Measurements from ENCODE around the gene SPPL2B. TPM values are rescaled to one million over a fixed set of nuclear protein-coding genes. Genes with fewer than 3 reads are reported as not detected.

SPPL2B gene
- total and polyA plus RNA-seq, 7 donors = 11.4 to 38.0 (median 22.1) TPM

DNA sequence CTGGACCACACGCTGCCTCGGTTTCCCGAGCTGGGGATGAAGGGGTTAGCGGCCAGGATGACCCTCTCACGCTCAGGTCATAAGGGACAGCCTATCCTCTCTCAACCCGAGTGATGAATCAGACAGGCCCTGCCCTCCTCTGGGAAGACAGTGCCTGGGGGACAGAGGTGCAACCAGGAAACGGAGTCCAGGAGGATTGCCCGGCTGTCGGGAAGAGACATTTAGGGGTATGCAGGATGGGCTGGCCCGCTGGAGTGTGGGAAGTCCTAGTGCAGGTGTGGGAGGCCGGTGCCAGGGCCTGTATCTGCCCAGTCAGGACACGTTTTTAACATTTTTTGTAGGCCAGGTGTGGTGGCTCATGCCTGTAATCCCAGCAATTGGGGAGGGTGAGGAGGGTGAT is 8.4 kb upstream of the SPPL2B start:
- no peaks in the 10 kb centered on the region for H3K27me3 ChIP-seq (ENCODE audit: insufficient read depth in 3 of 3, low read length in 2 of 3)
- ATAC-seq = no peak
- H3K9me3 ChIP-seq = peaks cover 1% of the 10 kb centered on the region
- DNase-seq = no peak
- H3K27ac ChIP-seq = no peak overlapping the region
- TF ChIP-seq, protein P1, sequence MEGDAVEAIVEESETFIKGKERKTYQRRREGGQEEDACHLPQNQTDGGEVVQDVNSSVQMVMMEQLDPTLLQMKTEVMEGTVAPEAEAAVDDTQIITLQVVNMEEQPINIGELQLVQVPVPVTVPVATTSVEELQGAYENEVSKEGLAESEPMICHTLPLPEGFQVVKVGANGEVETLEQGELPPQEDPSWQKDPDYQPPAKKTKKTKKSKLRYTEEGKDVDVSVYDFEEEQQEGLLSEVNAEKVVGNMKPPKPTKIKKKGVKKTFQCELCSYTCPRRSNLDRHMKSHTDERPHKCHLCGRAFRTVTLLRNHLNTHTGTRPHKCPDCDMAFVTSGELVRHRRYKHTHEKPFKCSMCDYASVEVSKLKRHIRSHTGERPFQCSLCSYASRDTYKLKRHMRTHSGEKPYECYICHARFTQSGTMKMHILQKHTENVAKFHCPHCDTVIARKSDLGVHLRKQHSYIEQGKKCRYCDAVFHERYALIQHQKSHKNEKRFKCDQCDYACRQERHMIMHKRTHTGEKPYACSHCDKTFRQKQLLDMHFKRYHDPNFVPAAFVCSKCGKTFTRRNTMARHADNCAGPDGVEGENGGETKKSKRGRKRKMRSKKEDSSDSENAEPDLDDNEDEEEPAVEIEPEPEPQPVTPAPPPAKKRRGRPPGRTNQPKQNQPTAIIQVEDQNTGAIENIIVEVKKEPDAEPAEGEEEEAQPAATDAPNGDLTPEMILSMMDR (IDR thresholded peaks at IDR 0.05) = no peak
- H3K36me3 ChIP-seq (ENCODE audit: insufficient read depth in 1 of 2, low read depth in 1 of 2) = peaks cover 0 to 33% of the 10 kb centered on the region in 2 donors
- intact Hi-C loops (cut with DNase I) = no loop called here
- 71 to 74% (median 73%) methylated on average over 12 of the region's 12 CpGs for WGBS, 3 donors
- no peaks in the 10 kb centered on the region for H3K4me1 ChIP-seq
- H3K4me3 ChIP-seq = no peak overlapping the region

DNA sequence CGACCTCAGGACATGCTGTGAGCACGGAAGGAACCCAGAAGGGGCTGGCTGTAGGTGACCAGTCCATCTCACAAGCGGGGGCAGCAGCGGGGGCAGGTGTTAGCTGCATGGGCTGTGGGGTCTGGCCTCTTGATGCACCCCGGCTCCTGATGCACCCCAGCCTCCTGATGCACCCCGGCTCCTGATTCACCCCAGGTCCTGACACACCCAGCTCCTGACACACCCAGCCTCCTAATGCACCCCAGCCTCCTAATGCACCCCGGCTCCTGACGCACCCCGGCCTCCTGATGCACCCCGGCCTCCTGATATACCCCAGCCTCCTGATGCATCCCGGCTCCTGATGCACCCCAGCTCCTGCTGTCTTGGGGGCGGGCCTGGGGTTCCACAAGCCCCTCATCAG is 7.5 kb upstream of the SPPL2B start:
- H3K27me3 ChIP-seq (ENCODE audit: insufficient read depth in 3 of 3, low read length in 2 of 3) = no peaks in the 10 kb centered on the region
- no peak overlapping the region for H3K4me3 ChIP-seq
- H3K4me1 ChIP-seq = no peaks in the 10 kb centered on the region
- intact Hi-C loops (cut with DNase I) = no loop called here
- no peak for DNase-seq
- TF ChIP-seq, protein P1 (IDR thresholded peaks at IDR 0.05) = no peak
- no peak for ATAC-seq
- H3K27ac ChIP-seq = no peak overlapping the region
- no peaks in the 10 kb centered on the region for H3K9me3 ChIP-seq
- peaks cover 0 to 39% of the 10 kb centered on the region in 2 donors for H3K36me3 ChIP-seq (ENCODE audit: insufficient read depth in 1 of 2, low read depth in 1 of 2)
- 86 to 91% (median 87%) methylated on average over 12 of the region's 12 CpGs for WGBS, 3 donors

DNA sequence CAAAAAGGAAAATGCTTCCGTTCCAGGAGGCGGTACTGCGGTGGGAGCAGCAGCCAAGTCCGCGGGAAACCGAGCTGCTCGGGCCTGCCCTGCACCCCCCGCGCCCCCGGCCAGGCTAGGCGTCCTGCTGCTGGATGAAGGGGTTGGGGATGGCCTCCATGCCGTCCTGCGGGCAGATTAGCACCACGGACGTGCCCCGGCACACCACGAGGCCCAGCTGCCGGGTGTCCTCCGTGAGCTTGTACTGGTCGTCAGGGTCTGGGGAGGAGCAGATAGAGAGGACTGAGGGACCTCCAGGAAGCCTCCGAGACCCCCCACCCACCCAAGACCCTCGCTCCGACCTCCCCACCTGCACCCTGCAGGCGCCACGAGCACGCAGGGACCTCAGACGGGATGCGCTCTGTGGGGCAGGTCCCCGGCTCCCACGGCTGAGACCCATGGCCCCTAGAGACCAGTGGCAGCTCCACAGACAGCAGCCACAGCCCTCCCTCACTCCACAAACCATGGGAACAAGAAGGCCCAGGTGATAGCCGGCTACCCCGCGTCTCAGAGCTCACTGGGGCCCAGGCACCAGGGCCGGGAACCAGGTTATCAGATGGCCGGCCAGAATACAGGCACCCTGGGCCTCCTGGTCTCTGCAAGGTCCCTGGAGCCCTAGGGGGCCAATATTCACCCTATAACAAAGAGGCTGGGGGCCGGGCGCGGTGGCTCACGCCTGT is 6.8 kb upstream of the SPPL2B start:
- Histone ChIP-seq H3K27ac (no peak overlapping the region), H3K36me3 (ENCODE audit: insufficient read depth in 1 of 2, low read depth in 1 of 2) (peaks cover 0 to 40% of the 10 kb centered on the region in 2 donors), H3K27me3 (ENCODE audit: insufficient read depth in 3 of 3, low read length in 2 of 3) (no peaks in the 10 kb centered on the region), H3K9me3 (no peaks in the 10 kb centered on the region), H3K4me3 (no peak overlapping the region), H3K4me1 (peaks cover under 1% of the 10 kb centered on the region)
- ATAC-seq = no peak
- WGBS, 3 donors = 85 to 90% (median 90%) methylated on average over 39 of the region's 39 CpGs
- DNase-seq = no peak
- intact Hi-C loops (cut with DNase I) = no loop called here
- TF ChIP-seq, protein P1 (IDR thresholded peaks at IDR 0.05) = no peak

DNA sequence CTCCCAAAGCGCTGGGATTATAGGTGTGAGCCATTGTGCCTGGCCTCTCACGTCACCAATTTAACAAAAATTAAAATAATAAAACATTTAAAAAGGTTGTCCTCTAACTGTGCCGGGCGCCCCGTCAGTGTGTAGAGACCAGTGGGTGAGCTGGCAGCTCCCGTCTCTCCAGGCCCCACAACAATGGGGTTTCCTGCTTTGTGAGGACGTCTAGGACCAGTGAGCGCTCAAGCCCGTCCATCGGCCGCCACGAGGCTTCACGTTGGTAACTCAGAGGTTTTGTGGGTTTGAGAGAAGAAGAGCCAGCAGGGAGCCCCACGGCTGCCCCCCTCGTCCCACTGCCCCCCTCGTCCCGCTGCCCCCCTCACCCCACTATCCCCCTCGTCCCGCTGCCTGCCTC is 4.8 kb upstream of the SPPL2B start:
- Histone ChIP-seq H3K27me3 (ENCODE audit: insufficient read depth in 3 of 3, low read length in 2 of 3) (no peaks in the 10 kb centered on the region), H3K9me3 (no peaks in the 10 kb centered on the region), H3K36me3 (ENCODE audit: insufficient read depth in 1 of 2, low read depth in 1 of 2) (peaks cover 0 to 44% of the 10 kb centered on the region in 2 donors), H3K4me3 (no peak overlapping the region), H3K27ac (no peak overlapping the region), H3K4me1 (peaks cover 11% of the 10 kb centered on the region)
- ATAC-seq (no peak), DNase-seq (no peak)
- intact Hi-C loops (cut with DNase I) = no loop called here
- WGBS, 3 donors = 90 to 93% (median 93%) methylated on average over 19 of the region's 19 CpGs
- TF ChIP-seq, protein P1 (IDR thresholded peaks at IDR 0.05) = no peak
